Hepatocyte (in vitro differentiated cells): ENCODE data around the gene IMMP2L. TPM values are rescaled to one million over a fixed set of nuclear protein-coding genes. Genes with fewer than 3 reads are reported as not detected.

Experiments used
- DNase-seq: peaks from one replicate; pipeline ENCODE4 v3.0.0-alpha.2; 2016; ENCODE audit warnings: low spot score
- H2AFZ ChIP-seq: fragments of 200-600 bp; sonication (generic); 2 replicates; pipeline ENCODE4 v1.6.0; 2016; ENCODE audit warnings: antibody characterized with exemption, mild to moderate bottlenecking
- H3K27ac ChIP-seq: fragments of 200-600 bp; sonication (generic); 2 replicates; pipeline ENCODE4 v1.5.1; 2016; ENCODE audit warnings: mild to moderate bottlenecking
- H3K27me3 ChIP-seq: fragments of 200-600 bp; sonication (generic); 2 replicates; pipeline ENCODE4 v1.6.1; 2016
- H3K36me3 ChIP-seq: fragments of 200-600 bp; sonication (generic); replicated peaks from 2 replicates; pipeline ENCODE4 v1.5.1; 2016; ENCODE audit warnings: low read depth; ENCODE audit not compliant: insufficient read depth
- H3K4me1 ChIP-seq: fragments of 200-600 bp; sonication (generic); 2 replicates; pipeline ENCODE4 v1.5.1; 2016; ENCODE audit warnings: mild to moderate bottlenecking, moderate library complexity; ENCODE audit not compliant: insufficient read depth
- H3K4me2 ChIP-seq: fragments of 200-600 bp; sonication (generic); 2 replicates; pipeline ENCODE4 v1.6.0; 2016
- H3K4me3 ChIP-seq: fragments of 200-600 bp; sonication (generic); 2 replicates; pipeline ENCODE4 v1.5.1; 2016; ENCODE audit warnings: mild to moderate bottlenecking
- H3K79me2 ChIP-seq: fragments of 200-600 bp; sonication (generic); 2 replicates; pipeline ENCODE4 v1.6.0; 2017; ENCODE audit warnings: mild to moderate bottlenecking
- H3K9me2 ChIP-seq: fragments of 200-600 bp; sonication (generic); replicated peaks from 2 replicates; pipeline ENCODE4 v1.6.0; 2017; ENCODE audit warnings: mild to moderate bottlenecking; ENCODE audit not compliant: insufficient read depth
- H3K9me3 ChIP-seq: fragments of 200-600 bp; sonication (generic); 2 replicates; pipeline ENCODE4 v1.5.1; 2016; ENCODE audit warnings: low read depth, mild to moderate bottlenecking
- H4K20me1 ChIP-seq: fragments of 200-600 bp; sonication (generic); 2 replicates; pipeline ENCODE4 v1.6.0; 2016; ENCODE audit warnings: mild to moderate bottlenecking; ENCODE audit not compliant: insufficient read depth, poor library complexity, severe bottlenecking
- EZH2 ChIP-seq: fragments of 200-600 bp; sonication (generic); IDR thresholded peaks from 2 replicates; pipeline ENCODE4 v1.6.1; 2016; ENCODE audit warnings: antibody characterized with exemption, mild to moderate bottlenecking, borderline replicate concordance
- EZH2phosphoT487 ChIP-seq: fragments of 200-600 bp; sonication (generic); IDR thresholded peaks from one replicate; pipeline ENCODE4 v1.6.1; 2018; ENCODE audit warnings: antibody characterized with exemption, mild to moderate bottlenecking, low read depth, moderate library complexity; ENCODE audit not compliant: unreplicated experiment, severe bottlenecking
- WGBS: methylation state at CpG from one replicate; pipeline ENCODE4 v1.1.6; 2016; ENCODE audit warnings: low lambda C conversion rate; ENCODE audit errors: missing lambda C conversion rate; 5-methylcytosine and 5-hydroxymethylcytosine counted together
- polyA plus RNA-seq: library from polyadenylated mRNA; unstranded; fragments of >200 nt; fragmentation: Nextera tagmentation; extraction: Ambion mirVana; gene quantifications from 2 replicates; pipeline ENCODE4 v1.2.1, GENCODE V29; 2016
- total RNA-seq: library from RNA; depleted of rRNA; stranded (reverse); fragments of >200 nt; gene quantifications from 2 replicates; pipeline ENCODE4 v1.2.3, GENCODE V29; 2014
- TF ChIP-seq, protein P1 (sequence below): fragments of 200-600 bp; sonication (generic); IDR thresholded peaks from 2 replicates; pipeline ENCODE4 v1.5.1; 2016; ENCODE audit warnings: antibody characterized with exemption, mild to moderate bottlenecking; ENCODE audit not compliant: poor library complexity

Gene IMMP2L
- total and polyA plus RNA-seq, 2 experiments from 2014 or later, result 13.3 to 17.6 TPM

DNA sequence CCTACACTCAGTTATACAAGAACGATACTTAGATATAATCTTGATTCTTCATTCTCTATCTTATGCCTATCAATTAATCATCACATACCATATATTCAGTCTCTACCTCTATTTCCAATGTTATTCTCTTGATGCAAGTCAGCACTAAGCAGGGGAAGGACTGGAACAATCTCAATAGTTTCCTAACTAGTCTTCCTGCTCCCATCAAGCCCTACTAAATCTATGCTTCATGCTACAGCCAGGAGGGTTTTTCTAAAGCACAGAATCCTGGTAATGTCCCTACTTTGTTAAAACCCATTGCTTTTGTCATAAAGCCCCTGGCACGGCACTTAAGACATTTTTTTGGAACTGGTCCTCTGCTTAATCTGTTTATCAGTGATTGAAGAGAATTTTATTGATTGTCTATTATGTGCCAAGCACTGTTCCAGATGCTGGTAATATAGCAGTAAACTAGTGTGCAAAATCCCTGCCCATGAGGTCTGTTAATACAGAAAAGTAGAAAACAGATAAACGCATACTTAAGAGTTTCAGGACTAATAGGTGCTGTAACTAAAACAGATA, 794.7 kb downstream of the IMMP2L start:
- DNase-seq, result no peak
- Histone ChIP-seq H4K20me1 (no peaks in the 10 kb centered on the region), H3K27ac (no peak overlapping the region), H3K4me2 (no peak overlapping the region), H3K4me1 (no peaks in the 10 kb centered on the region), H3K9me3 (no peaks in the 10 kb centered on the region), H3K79me2 (no peaks in the 10 kb centered on the region), H3K36me3 (no peaks in the 10 kb centered on the region), H3K4me3 (no peak overlapping the region), H2AFZ (no peak overlapping the region), H3K9me2 (no peaks in the 10 kb centered on the region), H3K27me3 (no peaks in the 10 kb centered on the region)
- 56% methylated on average over 3 of the region's 3 CpGs for WGBS
- no peak for TF ChIP-seq EZH2
- no peak for TF ChIP-seq EZH2phosphoT487
- TF ChIP-seq, protein P1, sequence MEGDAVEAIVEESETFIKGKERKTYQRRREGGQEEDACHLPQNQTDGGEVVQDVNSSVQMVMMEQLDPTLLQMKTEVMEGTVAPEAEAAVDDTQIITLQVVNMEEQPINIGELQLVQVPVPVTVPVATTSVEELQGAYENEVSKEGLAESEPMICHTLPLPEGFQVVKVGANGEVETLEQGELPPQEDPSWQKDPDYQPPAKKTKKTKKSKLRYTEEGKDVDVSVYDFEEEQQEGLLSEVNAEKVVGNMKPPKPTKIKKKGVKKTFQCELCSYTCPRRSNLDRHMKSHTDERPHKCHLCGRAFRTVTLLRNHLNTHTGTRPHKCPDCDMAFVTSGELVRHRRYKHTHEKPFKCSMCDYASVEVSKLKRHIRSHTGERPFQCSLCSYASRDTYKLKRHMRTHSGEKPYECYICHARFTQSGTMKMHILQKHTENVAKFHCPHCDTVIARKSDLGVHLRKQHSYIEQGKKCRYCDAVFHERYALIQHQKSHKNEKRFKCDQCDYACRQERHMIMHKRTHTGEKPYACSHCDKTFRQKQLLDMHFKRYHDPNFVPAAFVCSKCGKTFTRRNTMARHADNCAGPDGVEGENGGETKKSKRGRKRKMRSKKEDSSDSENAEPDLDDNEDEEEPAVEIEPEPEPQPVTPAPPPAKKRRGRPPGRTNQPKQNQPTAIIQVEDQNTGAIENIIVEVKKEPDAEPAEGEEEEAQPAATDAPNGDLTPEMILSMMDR, result no peak

DNA sequence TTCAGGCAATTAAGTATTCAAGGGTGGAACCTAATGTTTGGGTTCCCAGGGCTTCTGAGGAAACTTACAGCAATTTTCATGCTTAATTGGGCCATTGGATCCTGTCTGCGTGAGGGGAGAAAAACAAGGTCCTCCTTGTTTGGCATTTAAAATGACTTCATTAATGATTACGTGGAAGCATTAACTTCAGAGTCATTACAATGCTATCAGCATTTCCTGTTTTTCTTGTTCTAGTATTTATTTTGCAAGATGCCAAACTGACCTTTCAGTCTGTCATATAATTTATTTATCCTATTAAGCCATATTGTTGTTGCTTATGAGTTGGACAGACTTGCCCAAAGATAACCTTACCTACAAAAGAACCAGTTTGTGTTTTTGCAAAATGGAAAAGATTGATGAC, 795.4 kb downstream of the IMMP2L start:
- no peaks in the 10 kb centered on the region for H3K36me3 ChIP-seq
- TF ChIP-seq, protein P1, result no peak
- TF ChIP-seq EZH2phosphoT487, result no peak
- TF ChIP-seq EZH2, result no peak
- H3K4me2 ChIP-seq, result no peak overlapping the region
- no peak overlapping the region for H3K27ac ChIP-seq
- H4K20me1 ChIP-seq, result no peaks in the 10 kb centered on the region
- DNase-seq, result no peak
- H3K9me3 ChIP-seq, result no peaks in the 10 kb centered on the region
- no peaks in the 10 kb centered on the region for H3K9me2 ChIP-seq
- WGBS, result 74% methylated on average over 2 of the region's 2 CpGs
- H3K4me1 ChIP-seq, result no peaks in the 10 kb centered on the region
- H2AFZ ChIP-seq, result no peak overlapping the region
- H3K27me3 ChIP-seq, result no peaks in the 10 kb centered on the region
- H3K4me3 ChIP-seq, result no peak overlapping the region
- H3K79me2 ChIP-seq, result no peaks in the 10 kb centered on the region

DNA sequence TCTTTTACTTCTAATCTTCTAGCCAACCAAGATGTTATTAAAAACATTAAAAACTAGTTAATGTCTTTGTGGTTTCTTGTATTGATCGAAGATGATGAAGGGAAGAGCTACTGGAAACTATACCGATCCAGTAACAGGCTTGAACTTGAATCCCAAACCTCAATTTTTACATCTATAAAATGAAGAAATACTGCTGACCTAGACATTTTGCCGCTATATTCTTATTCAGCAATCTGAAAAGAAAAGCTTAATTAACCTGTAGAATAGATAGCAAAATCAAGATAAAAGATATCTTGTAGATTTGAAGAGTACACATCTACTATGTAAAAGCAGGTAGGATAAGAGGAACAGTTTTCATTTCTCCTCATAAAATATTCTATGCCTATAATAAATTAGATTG, 797.4 kb downstream of the IMMP2L start:
- H3K4me3 ChIP-seq, result no peak overlapping the region
- H3K4me2 ChIP-seq, result no peak overlapping the region
- no peaks in the 10 kb centered on the region for H3K9me2 ChIP-seq
- H4K20me1 ChIP-seq, result no peaks in the 10 kb centered on the region
- H3K27me3 ChIP-seq, result no peaks in the 10 kb centered on the region
- no peak overlapping the region for H2AFZ ChIP-seq
- no peaks in the 10 kb centered on the region for H3K9me3 ChIP-seq
- TF ChIP-seq EZH2phosphoT487 (no peak), EZH2 (no peak)
- TF ChIP-seq, protein P1, result no peak
- WGBS, result 92% methylated on average over 3 of the region's 3 CpGs
- H3K36me3 ChIP-seq, result no peaks in the 10 kb centered on the region
- no peaks in the 10 kb centered on the region for H3K4me1 ChIP-seq
- DNase-seq, result no peak
- H3K79me2 ChIP-seq, result no peaks in the 10 kb centered on the region
- no peak overlapping the region for H3K27ac ChIP-seq
